HG03175 (cell line): ENCODE measurements around the gene TMEM201.
A peak's percentile ranks its signal among the peaks of the same experiment; 100 is the strongest.

Experiments
- ATAC-seq: cut with Tn5 transposase; IDR thresholded peaks from one replicate; pipeline ENCODE4 v1.9.1; 2021; ENCODE audit warnings: mild to moderate bottlenecking, moderate library complexity; ENCODE audit not compliant: unreplicated experiment

The TMEM201 gene

GRCh38 chr1:9577423-9577822 lies 11.3 kb upstream of the TMEM201 start:
- ATAC-seq: no peak

GRCh38 chr1:9580942-9581341 lies 7.8 kb upstream of the TMEM201 start:
- ATAC-seq: no peak

GRCh38 chr1:9586147-9586766 lies 2.5 kb upstream of the TMEM201 start:
- ATAC-seq: no peak

GRCh38 chr1:9589144-9589718 lies 520 bp downstream of the TMEM201 start:
- peak; percentile 18 for ATAC-seq

- ATAC-seq: no peak
These were observed 1.0 kb downstream of the TMEM201 start for GRCh38 chr1:9589719-9590157.

- ATAC-seq: no peak
These were observed 1.5 kb downstream of the TMEM201 start for GRCh38 chr1:9590201-9590600.

GRCh38 chr1:9590945-9591668 lies 2.4 kb downstream of the TMEM201 start:
- no peak for ATAC-seq

- ATAC-seq: no peak
These were observed 3.2 kb downstream of the TMEM201 start for GRCh38 chr1:9591669-9592509.

- no peak for ATAC-seq
These were observed 3.9 kb downstream of the TMEM201 start for GRCh38 chr1:9592510-9593075.

- ATAC-seq: no peak
These were observed 4.4 kb downstream of the TMEM201 start for GRCh38 chr1:9593147-9593491.

GRCh38 chr1:9593492-9594465 lies 5.1 kb downstream of the TMEM201 start:
- ATAC-seq: peak; percentile 34

- no peak for ATAC-seq
These were observed 5.9 kb downstream of the TMEM201 start for GRCh38 chr1:9594471-9595155.

GRCh38 chr1:9595156-9595967 lies 6.7 kb downstream of the TMEM201 start:
- no peak for ATAC-seq

GRCh38 chr1:9595968-9596340 lies 7.2 kb downstream of the TMEM201 start:
- no peak for ATAC-seq

GRCh38 chr1:9596415-9597123 lies 7.9 kb downstream of the TMEM201 start:
- no peak for ATAC-seq

GRCh38 chr1:9597361-9598315 lies 8.9 kb downstream of the TMEM201 start:
- ATAC-seq: no peak

- no peak for ATAC-seq
These were observed 9.6 kb downstream of the TMEM201 start for GRCh38 chr1:9598316-9598700.
